Dendritic cell treated with granulocyte-macrophage colony-stimulating factor and Interleukin-4, amounts not matched to agents 40 ng/mL and 50 ng/mL, for 4 days (primary cell): ENCODE data around the gene TRIP4.

Experiments used
- H3K27ac Mint-ChIP-seq: one replicate; pipeline ENCODE4 v1.8.0; 2022; ENCODE audit warnings: mild to moderate bottlenecking, mixed read lengths
- H3K27me3 Mint-ChIP-seq: one replicate; pipeline ENCODE4 v1.8.0; 2022; ENCODE audit warnings: mild to moderate bottlenecking, mixed read lengths
- H3K36me3 Mint-ChIP-seq: one replicate; pipeline ENCODE4 v1.8.0; 2022; ENCODE audit warnings: low read depth, mixed read lengths
- H3K4me1 Mint-ChIP-seq: one replicate; pipeline ENCODE4 v1.8.0; 2022; ENCODE audit warnings: low read depth, mixed read lengths
- H3K4me3 Mint-ChIP-seq: one replicate; pipeline ENCODE4 v1.8.0; 2022; ENCODE audit warnings: mild to moderate bottlenecking, moderate library complexity, mixed read lengths
- H3K9me3 Mint-ChIP-seq: one replicate; pipeline ENCODE4 v1.8.0; 2022; ENCODE audit warnings: mixed read lengths
- intact Hi-C: fragments of 100-400 bp; cut with micrococcal nuclease; formaldehyde crosslinking; loops from one replicate; pipeline ENCODE4 v1.15.0; 2022

The TRIP4 gene

GRCh38 chr15:64398575-64398974, 10.9 kb downstream of the TRIP4 start:
- Mint-ChIP-seq H3K36me3 (peaks cover 100% of the 10 kb centered on the region), H3K4me1 (no peaks in the 10 kb centered on the region), H3K4me3 (no peak overlapping the region), H3K9me3 (no peaks in the 10 kb centered on the region), H3K27me3 (no peaks in the 10 kb centered on the region), H3K27ac (no peak overlapping the region)
- intact Hi-C loops = no loop called here

- intact Hi-C loops = no loop called here
- Mint-ChIP-seq H3K4me3 (no peak overlapping the region), H3K27me3 (no peaks in the 10 kb centered on the region), H3K36me3 (peaks cover 97% of the 10 kb centered on the region), H3K4me1 (no peaks in the 10 kb centered on the region), H3K9me3 (no peaks in the 10 kb centered on the region), H3K27ac (no peak overlapping the region)
These were observed 12.9 kb downstream of the TRIP4 start for GRCh38 chr15:64400583-64400982.

- Mint-ChIP-seq H3K9me3 (no peaks in the 10 kb centered on the region), H3K27me3 (no peaks in the 10 kb centered on the region), H3K4me3 (no peak overlapping the region), H3K36me3 (peaks cover 95% of the 10 kb centered on the region), H3K4me1 (no peaks in the 10 kb centered on the region), H3K27ac (no peak overlapping the region)
- intact Hi-C loops = no loop called here
These were observed 24.6 kb downstream of the TRIP4 start for GRCh38 chr15:64412216-64412615.

- no peak overlapping the region for H3K27ac Mint-ChIP-seq
- H3K27me3 Mint-ChIP-seq = no peaks in the 10 kb centered on the region
- no peak overlapping the region for H3K4me3 Mint-ChIP-seq
- intact Hi-C loops = loop anchor here (10.0 kb wide), 1 partner anchor 232 kb away; no protein-coding TSS in a partner anchor
- H3K36me3 Mint-ChIP-seq = peaks cover 98% of the 10 kb centered on the region
- no peaks in the 10 kb centered on the region for H3K9me3 Mint-ChIP-seq
- peaks cover 14% of the 10 kb centered on the region for H3K4me1 Mint-ChIP-seq
These were observed 35.1 kb downstream of the TRIP4 start for GRCh38 chr15:64422697-64423096.

GRCh38 chr15:64423970-64424369, 36.3 kb downstream of the TRIP4 start:
- no peak overlapping the region for H3K4me3 Mint-ChIP-seq
- H3K4me1 Mint-ChIP-seq = peaks cover 16% of the 10 kb centered on the region
- H3K36me3 Mint-ChIP-seq = peaks cover 100% of the 10 kb centered on the region
- intact Hi-C loops = loop anchor here (10.0 kb wide), 1 partner anchor 231 kb away; no protein-coding TSS in a partner anchor
- peak overlapping the region; percentile 32 for H3K27ac Mint-ChIP-seq
- no peaks in the 10 kb centered on the region for H3K27me3 Mint-ChIP-seq
- H3K9me3 Mint-ChIP-seq = no peaks in the 10 kb centered on the region

GRCh38 chr15:64425221-64425620, 37.6 kb downstream of the TRIP4 start:
- no peak overlapping the region for H3K27ac Mint-ChIP-seq
- H3K9me3 Mint-ChIP-seq = no peaks in the 10 kb centered on the region
- peaks cover 23% of the 10 kb centered on the region for H3K4me1 Mint-ChIP-seq
- H3K36me3 Mint-ChIP-seq = peaks cover 94% of the 10 kb centered on the region
- H3K4me3 Mint-ChIP-seq = no peak overlapping the region
- no peaks in the 10 kb centered on the region for H3K27me3 Mint-ChIP-seq
- intact Hi-C loops = loop anchor here (10.0 kb wide), 1 partner anchor 230 kb away; no protein-coding TSS in a partner anchor

- Mint-ChIP-seq H3K9me3 (no peaks in the 10 kb centered on the region), H3K36me3 (peaks cover 91% of the 10 kb centered on the region), H3K27me3 (no peaks in the 10 kb centered on the region), H3K4me1 (peaks cover 23% of the 10 kb centered on the region), H3K4me3 (no peak overlapping the region), H3K27ac (no peak overlapping the region)
- intact Hi-C loops = loop anchor here (10.0 kb wide), 1 partner anchor 228 kb away; no protein-coding TSS in a partner anchor
These were observed 39.3 kb downstream of the TRIP4 start for GRCh38 chr15:64426845-64427465.

GRCh38 chr15:64429448-64429847, 41.8 kb downstream of the TRIP4 start:
- Mint-ChIP-seq H3K27ac (no peak overlapping the region), H3K4me3 (no peak overlapping the region), H3K36me3 (peaks cover 86% of the 10 kb centered on the region), H3K27me3 (no peaks in the 10 kb centered on the region), H3K9me3 (no peaks in the 10 kb centered on the region), H3K4me1 (peaks cover 12% of the 10 kb centered on the region)
- intact Hi-C loops = loop anchor here (10.0 kb wide), 1 partner anchor 225 kb away; no protein-coding TSS in a partner anchor

- intact Hi-C loops = loop anchor here (10.0 kb wide), 1 partner anchor 225 kb away; no protein-coding TSS in a partner anchor
These were observed 42.5 kb downstream of the TRIP4 start for GRCh38 chr15:64430000-64430735.

GRCh38 chr15:64437982-64438381, 50.3 kb downstream of the TRIP4 start:
- H3K4me3 Mint-ChIP-seq = no peak overlapping the region
- no peaks in the 10 kb centered on the region for H3K9me3 Mint-ChIP-seq
- H3K27ac Mint-ChIP-seq = no peak overlapping the region
- H3K27me3 Mint-ChIP-seq = no peaks in the 10 kb centered on the region
- peaks cover 11% of the 10 kb centered on the region for H3K4me1 Mint-ChIP-seq
- peaks cover 71% of the 10 kb centered on the region for H3K36me3 Mint-ChIP-seq
- intact Hi-C loops = no loop called here

More at GRCh38 chr15:64430000-64430735, 42.5 kb downstream of the TRIP4 start:
- Mint-ChIP-seq H3K27me3 (no peaks in the 10 kb centered on the region), H3K9me3 (no peaks in the 10 kb centered on the region), H3K4me3 (no peak overlapping the region), H3K4me1 (peaks cover 12% of the 10 kb centered on the region), H3K27ac (no peak overlapping the region), H3K36me3 (peaks cover 81% of the 10 kb centered on the region)

GRCh38 chr15:64438653-64439447, 51.2 kb downstream of the TRIP4 start:
- Mint-ChIP-seq H3K27me3 (no peaks in the 10 kb centered on the region), H3K4me3 (no peak overlapping the region), H3K9me3 (no peaks in the 10 kb centered on the region), H3K27ac (no peak overlapping the region), H3K36me3 (peaks cover 67% of the 10 kb centered on the region), H3K4me1 (peaks cover 15% of the 10 kb centered on the region)
- intact Hi-C loops = no loop called here

- Mint-ChIP-seq H3K27ac (no peak overlapping the region), H3K27me3 (no peaks in the 10 kb centered on the region), H3K4me1 (peaks cover 15% of the 10 kb centered on the region), H3K4me3 (no peak overlapping the region), H3K9me3 (no peaks in the 10 kb centered on the region), H3K36me3 (peaks cover 65% of the 10 kb centered on the region)
- intact Hi-C loops = no loop called here
These were observed 54.2 kb downstream of the TRIP4 start for GRCh38 chr15:64441852-64442251.

- H3K9me3 Mint-ChIP-seq = no peaks in the 10 kb centered on the region
- peaks cover 65% of the 10 kb centered on the region for H3K36me3 Mint-ChIP-seq
- H3K4me3 Mint-ChIP-seq = no peak overlapping the region
- intact Hi-C loops = no loop called here
- H3K27ac Mint-ChIP-seq = no peak overlapping the region
- peaks cover 19% of the 10 kb centered on the region for H3K4me1 Mint-ChIP-seq
- H3K27me3 Mint-ChIP-seq = no peaks in the 10 kb centered on the region
These were observed 55.4 kb downstream of the TRIP4 start for GRCh38 chr15:64443016-64443415.
